Activated T-cell treated with anti-CD3 and anti-CD28 coated beads, Interleukin-2, amount 50 U/mL, for 4 hours (primary cell): ENCODE results near the gene ASB10. TPM values are rescaled to one million over a fixed set of nuclear protein-coding genes. Genes with fewer than 3 reads are reported as not detected.

Source experiments
- ATAC-seq, 2 donors: fragments of 200-7000 bp; cut with Tn5 transposase; one replicate each; pipeline ENCODE4 v1.10.0; 2021
- DNase-seq: peaks from one replicate; pipeline ENCODE4 v3.0.0-alpha.2; 2020
- H3K27me3 Mint-ChIP-seq: one replicate; pipeline ENCODE4 v1.8.0; 2021; ENCODE audit warnings: low read depth, mixed read lengths
- H3K36me3 Mint-ChIP-seq: one replicate; pipeline ENCODE4 v1.8.0; 2022; ENCODE audit warnings: mixed read lengths; ENCODE audit not compliant: insufficient read depth
- H3K4me1 Mint-ChIP-seq: one replicate; pipeline ENCODE4 v1.8.0; 2021; ENCODE audit warnings: low read depth, mixed read lengths
- H3K4me3 Mint-ChIP-seq: one replicate; pipeline ENCODE4 v1.8.0; 2021; ENCODE audit warnings: mild to moderate bottlenecking, moderate library complexity, mixed read lengths
- H3K9me3 Mint-ChIP-seq: one replicate; pipeline ENCODE4 v1.8.0; 2021; ENCODE audit warnings: mixed read lengths
- total RNA-seq, 3 donors: library from RNA; stranded (reverse); gene quantifications; one replicate each; pipeline ENCODE4 v1.2.1, GENCODE V29; 2021

The ASB10 gene
- total RNA-seq, 3 donors from 2014 or later, result not detected

- peaks cover 18% of the 10 kb centered on the region for H3K36me3 Mint-ChIP-seq
- H3K9me3 Mint-ChIP-seq, result no peaks in the 10 kb centered on the region
- peak; percentile 1 for DNase-seq
- H3K27me3 Mint-ChIP-seq, result no peaks in the 10 kb centered on the region
- no peaks in the 10 kb centered on the region for H3K4me1 Mint-ChIP-seq
- ATAC-seq, result no peak
- no peak overlapping the region for H3K4me3 Mint-ChIP-seq
Observed at GRCh38 chr7:151135866-151136843, 50.9 kb downstream of the ASB10 start.

DNA sequence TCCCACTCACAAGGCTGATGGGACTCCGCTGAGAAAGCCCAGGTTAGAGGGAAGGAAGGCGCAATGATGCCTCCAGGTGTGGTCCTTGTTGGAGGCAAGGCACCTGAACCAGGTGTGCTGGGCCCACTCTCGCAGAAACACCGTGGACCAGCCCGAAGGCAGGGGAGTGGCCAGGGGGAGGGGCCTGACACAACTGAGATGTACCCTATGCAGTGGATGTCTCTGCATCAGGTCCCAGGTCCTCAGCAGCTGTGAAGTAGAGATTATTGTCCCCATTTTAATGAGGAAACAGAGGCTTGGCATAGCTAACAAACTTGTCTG, 51.6 kb downstream of the ASB10 start:
- Mint-ChIP-seq H3K4me3 (no peak overlapping the region), H3K4me1 (no peaks in the 10 kb centered on the region), H3K36me3 (peaks cover 15% of the 10 kb centered on the region), H3K27me3 (no peaks in the 10 kb centered on the region), H3K9me3 (no peaks in the 10 kb centered on the region)
- DNase-seq (no peak), ATAC-seq (no peak)

DNA sequence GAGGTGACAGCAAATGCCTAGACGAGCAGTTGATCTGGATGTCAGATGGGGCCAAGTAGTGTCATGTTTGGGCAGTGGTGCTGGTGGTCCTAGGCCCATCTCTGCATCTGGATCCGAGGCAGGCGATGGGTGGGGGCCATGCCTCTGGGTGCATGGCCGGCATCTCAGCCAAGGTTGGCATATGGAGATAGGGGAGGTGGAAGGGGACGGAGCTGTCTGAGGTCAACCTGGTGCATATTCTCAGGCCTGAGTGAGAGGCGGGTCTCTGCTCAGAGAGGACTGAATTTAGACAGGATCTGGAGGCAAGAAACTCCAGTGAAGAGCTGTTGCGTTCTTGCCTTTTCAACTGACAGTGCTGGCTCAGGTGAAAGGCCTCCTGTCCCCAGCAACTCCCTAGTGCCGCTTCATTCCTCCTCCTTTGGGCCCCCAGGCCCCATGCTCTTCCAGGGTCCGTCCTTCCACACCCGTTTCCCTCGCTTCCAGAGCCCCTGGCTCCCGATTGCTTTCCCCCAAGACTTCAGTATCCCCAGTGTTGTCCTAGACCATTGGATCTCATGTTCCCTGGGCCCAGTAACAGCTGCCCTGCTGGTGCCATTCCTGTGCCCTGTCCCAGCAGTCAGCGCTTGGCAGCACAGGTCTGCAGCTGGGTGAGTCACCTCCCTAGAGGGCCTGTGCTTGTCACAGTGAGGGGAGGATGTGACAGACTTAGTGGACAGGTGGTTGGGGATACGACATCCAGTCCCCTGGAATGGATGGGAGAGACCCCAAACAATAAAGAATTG, 52.1 kb downstream of the ASB10 start:
- ATAC-seq, result no peak
- Mint-ChIP-seq H3K27me3 (no peaks in the 10 kb centered on the region), H3K4me3 (no peak overlapping the region)

GRCh38 chr7:151133986-151134742, 52.9 kb downstream of the ASB10 start:
- no peaks in the 10 kb centered on the region for H3K9me3 Mint-ChIP-seq
- H3K36me3 Mint-ChIP-seq, result peaks cover 14% of the 10 kb centered on the region
- DNase-seq (no peak), ATAC-seq (no peak)
- no peak overlapping the region for H3K4me3 Mint-ChIP-seq
- no peaks in the 10 kb centered on the region for H3K27me3 Mint-ChIP-seq
- no peaks in the 10 kb centered on the region for H3K4me1 Mint-ChIP-seq

More for the DNA sequence above, 52.1 kb downstream of the ASB10 start:
- Mint-ChIP-seq H3K36me3 (peaks cover 14% of the 10 kb centered on the region), H3K4me1 (no peaks in the 10 kb centered on the region), H3K9me3 (no peaks in the 10 kb centered on the region)
- no peak for DNase-seq

DNA sequence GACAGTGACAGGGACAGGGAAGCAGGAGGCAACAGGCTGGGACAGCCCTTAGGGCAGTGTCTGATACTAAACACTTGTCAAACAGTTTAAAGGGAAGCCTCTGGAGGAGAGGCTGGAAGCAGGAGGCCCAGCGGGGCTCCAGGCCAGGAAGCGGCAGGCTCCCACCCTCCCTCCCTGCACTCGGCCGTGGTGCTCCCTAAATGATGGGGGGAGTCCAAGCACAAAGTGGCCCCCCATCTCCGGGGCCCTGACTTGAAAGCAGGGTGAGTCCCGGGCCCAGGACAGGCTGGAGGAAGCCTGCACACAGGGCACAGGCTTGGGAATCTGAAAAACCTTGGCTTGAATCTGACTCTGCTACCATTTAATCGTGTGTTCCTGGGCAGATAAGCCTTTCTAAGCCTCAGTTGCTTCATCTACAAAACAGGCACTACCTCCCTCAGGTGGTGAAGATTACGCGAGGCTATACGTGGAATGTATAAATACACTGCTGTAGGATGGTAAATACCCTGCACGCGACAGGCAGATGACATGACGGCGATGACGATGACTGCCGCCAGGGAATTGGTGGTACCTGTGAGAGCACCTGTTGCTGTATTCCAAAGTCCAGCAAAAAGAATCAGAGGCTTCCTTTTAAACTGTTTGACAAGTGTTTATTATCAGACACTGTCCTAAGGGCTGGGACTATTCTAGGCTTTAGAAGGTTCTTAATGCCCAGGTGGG, 53.6 kb downstream of the ASB10 start:
- no peaks in the 10 kb centered on the region for H3K27me3 Mint-ChIP-seq
- DNase-seq (no peak), ATAC-seq (no peak)
- no peaks in the 10 kb centered on the region for H3K9me3 Mint-ChIP-seq
- H3K36me3 Mint-ChIP-seq, result peaks cover 11% of the 10 kb centered on the region
- no peaks in the 10 kb centered on the region for H3K4me1 Mint-ChIP-seq
- H3K4me3 Mint-ChIP-seq, result no peak overlapping the region

DNA sequence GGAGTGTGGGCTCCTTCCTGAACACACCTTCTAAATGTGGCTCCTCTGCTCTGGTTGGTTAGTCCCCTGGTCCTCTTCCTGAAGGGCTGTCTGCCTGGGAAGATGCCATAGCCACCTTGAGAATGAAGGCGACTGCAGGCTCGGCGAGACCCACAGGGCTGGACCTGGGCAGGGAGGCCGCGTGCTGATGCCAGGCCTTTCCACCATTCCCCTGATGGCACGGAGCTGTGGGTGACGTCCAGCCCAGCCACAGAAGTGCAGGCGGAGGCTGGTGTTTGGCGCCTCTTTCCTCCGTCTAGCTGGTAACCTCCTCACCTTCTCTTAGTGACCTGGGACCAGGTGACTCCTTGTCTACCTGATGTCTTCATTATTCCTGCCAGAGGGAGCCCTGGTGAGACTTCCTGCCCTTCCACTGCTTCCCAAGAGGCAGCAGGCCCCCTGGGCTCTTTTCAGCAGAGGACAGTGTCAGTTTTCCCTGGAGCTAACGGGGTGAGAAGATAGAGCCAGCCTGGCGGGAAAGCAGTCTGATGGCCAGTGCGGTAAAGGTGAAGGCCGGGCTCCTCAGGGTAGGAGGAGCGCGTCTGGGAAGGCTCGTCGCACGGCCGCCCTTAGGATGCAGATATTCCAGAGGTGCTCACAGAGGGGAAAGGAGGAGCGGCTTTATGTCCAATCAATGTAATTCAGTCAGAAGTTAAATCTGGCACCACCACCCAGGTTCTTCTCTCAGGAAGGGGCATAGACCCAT, 54.4 kb downstream of the ASB10 start:
- H3K9me3 Mint-ChIP-seq, result no peaks in the 10 kb centered on the region
- H3K4me1 Mint-ChIP-seq, result no peaks in the 10 kb centered on the region
- ATAC-seq, result no peak
- peaks cover 11% of the 10 kb centered on the region for H3K36me3 Mint-ChIP-seq
- no peaks in the 10 kb centered on the region for H3K27me3 Mint-ChIP-seq
- no peak overlapping the region for H3K4me3 Mint-ChIP-seq
- no peak for DNase-seq

DNA sequence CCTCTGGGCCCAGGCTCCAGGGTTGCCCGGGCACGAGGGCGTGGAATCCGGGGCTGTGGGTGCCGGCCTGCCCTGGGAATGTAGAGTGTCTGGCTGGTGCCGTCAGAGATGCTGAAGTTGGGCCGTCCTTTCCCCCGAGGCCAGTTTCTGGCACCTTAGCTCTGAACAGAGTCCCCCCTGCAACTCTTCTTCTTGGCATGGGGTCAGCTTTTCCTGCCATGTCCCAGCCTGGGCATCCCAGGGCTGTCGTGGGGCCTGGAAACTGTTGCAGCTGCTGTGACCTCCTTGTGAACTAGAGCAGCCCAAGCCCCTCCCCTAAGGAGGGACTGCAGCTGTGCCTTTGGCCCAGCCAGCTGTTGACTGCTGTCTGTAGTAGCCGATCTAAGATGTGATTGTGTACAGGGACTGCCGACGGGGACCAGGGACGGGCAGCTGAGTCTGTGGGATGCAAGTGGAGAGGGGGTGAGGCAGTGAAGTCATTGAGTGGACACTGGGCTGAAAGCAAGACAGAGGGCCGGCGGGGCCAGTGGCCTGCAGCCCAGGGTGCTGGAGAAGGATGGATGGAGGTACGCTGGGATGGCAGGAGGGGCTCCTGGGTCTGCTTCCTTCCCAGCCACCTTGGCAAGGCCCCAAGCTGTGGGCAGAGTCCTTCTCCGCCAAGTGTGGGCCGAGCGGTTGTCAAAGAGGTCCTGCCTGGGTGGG, 55.3 kb downstream of the ASB10 start:
- ATAC-seq, result no peak
- no peaks in the 10 kb centered on the region for H3K27me3 Mint-ChIP-seq
- H3K9me3 Mint-ChIP-seq, result no peaks in the 10 kb centered on the region
- H3K36me3 Mint-ChIP-seq, result peaks cover 11% of the 10 kb centered on the region
- H3K4me3 Mint-ChIP-seq, result no peak overlapping the region
- H3K4me1 Mint-ChIP-seq, result no peaks in the 10 kb centered on the region
- DNase-seq, result no peak

- Mint-ChIP-seq H3K4me1 (no peaks in the 10 kb centered on the region), H3K9me3 (no peaks in the 10 kb centered on the region), H3K36me3 (peaks cover 7% of the 10 kb centered on the region), H3K27me3 (no peaks in the 10 kb centered on the region), H3K4me3 (no peak overlapping the region)
- ATAC-seq (no peak), DNase-seq (no peak)
Observed at GRCh38 chr7:151131224-151131591, 55.8 kb downstream of the ASB10 start.

- Mint-ChIP-seq H3K27me3 (no peaks in the 10 kb centered on the region), H3K36me3 (peaks cover 6% of the 10 kb centered on the region), H3K4me1 (no peaks in the 10 kb centered on the region), H3K4me3 (no peak overlapping the region), H3K9me3 (no peaks in the 10 kb centered on the region)
- no peak for ATAC-seq
- DNase-seq, result no peak
Observed at GRCh38 chr7:151130741-151131157, 56.3 kb downstream of the ASB10 start.

DNA sequence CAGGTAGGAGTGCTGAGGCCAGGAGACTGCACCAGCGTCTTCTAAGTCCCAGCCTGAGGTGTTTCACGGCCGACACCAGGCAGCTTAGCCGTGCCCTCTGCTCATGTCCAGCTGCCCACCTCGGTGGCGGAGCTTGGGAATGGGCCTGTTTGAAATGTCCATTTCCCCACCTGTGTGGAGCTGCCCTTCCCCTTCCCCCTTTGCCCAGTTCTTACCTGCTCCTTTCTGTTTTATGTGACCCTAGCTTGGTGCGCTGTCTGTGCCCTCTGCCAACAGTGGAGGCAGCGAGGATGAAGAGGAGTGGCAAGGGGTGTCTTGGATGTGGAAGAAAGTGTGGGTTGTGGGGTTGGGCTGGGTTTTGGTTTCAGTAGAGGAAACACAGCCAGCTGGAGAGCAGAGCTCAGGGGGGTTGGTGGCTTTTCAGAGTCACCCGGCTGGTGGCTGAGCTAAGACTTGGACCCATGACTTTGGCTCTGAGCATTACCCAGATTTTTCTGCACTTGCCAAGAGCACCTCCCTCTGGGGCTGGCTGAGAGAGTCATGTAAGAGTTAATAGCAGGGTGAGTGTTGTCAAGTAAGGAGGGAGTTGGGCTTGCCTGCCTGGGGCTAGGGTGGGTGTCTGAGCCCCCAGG, 57.0 kb downstream of the ASB10 start:
- ATAC-seq (no peak), DNase-seq (no peak)
- Mint-ChIP-seq H3K36me3 (peaks cover 3% of the 10 kb centered on the region), H3K9me3 (no peaks in the 10 kb centered on the region), H3K4me3 (no peak overlapping the region), H3K4me1 (no peaks in the 10 kb centered on the region), H3K27me3 (no peaks in the 10 kb centered on the region)

DNA sequence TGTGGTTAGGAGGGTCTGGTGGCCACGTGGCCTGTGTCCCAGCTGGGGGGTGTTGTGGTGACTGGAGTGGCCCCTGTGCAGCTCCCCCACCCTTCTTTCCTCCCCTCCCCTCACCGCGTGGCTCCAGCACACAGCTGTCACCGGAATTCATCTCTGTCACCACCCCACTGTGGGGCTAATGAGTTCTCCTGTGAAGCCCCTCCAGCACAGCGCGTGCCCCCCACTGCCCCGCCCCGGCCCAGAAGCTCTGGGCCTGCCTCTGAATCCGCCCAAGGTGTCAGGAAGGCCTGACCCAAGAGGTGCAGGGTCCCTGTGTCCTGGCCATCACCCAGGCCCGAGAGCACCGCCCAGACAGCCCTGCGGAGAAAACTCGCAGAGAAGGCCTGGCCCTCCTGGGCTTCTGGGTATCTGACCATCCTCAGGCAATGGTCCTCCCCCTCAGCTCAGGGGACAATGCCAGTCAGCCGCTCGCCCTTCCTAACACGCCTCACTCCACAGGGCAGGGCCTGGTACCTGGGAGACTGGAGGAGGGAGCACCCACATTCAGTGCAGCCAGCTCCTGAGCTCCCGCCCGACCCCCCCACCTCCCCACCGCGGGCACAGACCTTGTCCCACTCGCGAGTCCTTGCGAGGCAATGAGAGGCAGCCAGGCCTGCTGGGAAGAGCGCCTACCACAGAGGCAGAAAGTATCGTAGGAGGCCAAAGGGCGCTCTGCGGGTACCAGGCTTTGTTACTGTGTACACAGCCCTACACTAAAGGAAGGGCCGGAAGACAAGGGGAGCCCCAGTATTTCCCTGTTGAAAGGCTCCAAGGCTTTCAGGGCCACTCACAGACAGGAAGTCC, 57.7 kb downstream of the ASB10 start:
- Mint-ChIP-seq H3K36me3 (peaks cover 3% of the 10 kb centered on the region), H3K9me3 (no peaks in the 10 kb centered on the region), H3K4me3 (no peak overlapping the region), H3K4me1 (no peaks in the 10 kb centered on the region), H3K27me3 (no peaks in the 10 kb centered on the region)
- ATAC-seq (no peak), DNase-seq (no peak)

GRCh38 chr7:151128716-151129115, 58.3 kb downstream of the ASB10 start:
- Mint-ChIP-seq H3K36me3 (peaks cover 3% of the 10 kb centered on the region), H3K27me3 (no peaks in the 10 kb centered on the region), H3K9me3 (no peaks in the 10 kb centered on the region), H3K4me3 (no peak overlapping the region), H3K4me1 (peaks cover 4% of the 10 kb centered on the region)
- DNase-seq, result no peak
- no peak for ATAC-seq
